Trophoblast cell (in vitro differentiated cells and primary cell): ENCODE measurements around the gene PTDSS2.
"Not testable (repeated sequence)": the region's sequence is repeated elsewhere in the genome, so short reads cannot be mapped to it uniquely, and the experiment has no call there.

Source experiments
- DNase-seq, 2 donors: peaks; one replicate each; pipeline ENCODE4 v3.0.0-alpha.2; 2016
- H2AFZ ChIP-seq: 2 replicates; pipeline ENCODE4 v1.6.1; 2013; ENCODE audit warnings: low read length, moderate library complexity, mild to moderate bottlenecking; ENCODE audit not compliant: insufficient read depth, poor library complexity
- H2AK5ac ChIP-seq: 2 replicates; pipeline ENCODE4 v1.6.1; 2013; ENCODE audit warnings: mild to moderate bottlenecking, low read length
- H2BK120ac ChIP-seq: 2 replicates; pipeline ENCODE4 v1.6.1; 2013; ENCODE audit warnings: low read length, mild to moderate bottlenecking, moderate library complexity; ENCODE audit not compliant: insufficient read depth, poor library complexity
- H2BK12ac ChIP-seq: 2 replicates; pipeline ENCODE4 v1.6.1; 2013; ENCODE audit warnings: mild to moderate bottlenecking, low read length, moderate library complexity
- H2BK5ac ChIP-seq: 2 replicates; pipeline ENCODE4 v1.6.1; 2013; ENCODE audit warnings: low read length, low read depth, moderate library complexity, mild to moderate bottlenecking; ENCODE audit not compliant: poor library complexity
- H3K14ac ChIP-seq: 2 replicates; pipeline ENCODE4 v1.6.1; 2013; ENCODE audit warnings: mild to moderate bottlenecking, low read length
- H3K18ac ChIP-seq: 2 replicates; pipeline ENCODE4 v1.6.1; 2013; ENCODE audit warnings: mild to moderate bottlenecking, low read length
- H3K23ac ChIP-seq: 2 replicates; pipeline ENCODE4 v1.6.1; 2013; ENCODE audit warnings: low read length
- H3K27ac ChIP-seq: 2 replicates; pipeline ENCODE4 v1.5.1; 2013; ENCODE audit warnings: low read depth, mild to moderate bottlenecking, inconsistent platforms, low read length, moderate library complexity
- H3K27me3 ChIP-seq: 2 replicates; pipeline ENCODE4 v1.6.1; 2013; ENCODE audit warnings: inconsistent platforms, mild to moderate bottlenecking, low read length, moderate library complexity; ENCODE audit not compliant: insufficient read depth
- H3K36me3 ChIP-seq, 2 experiments: 1 replicate in 1 of 2; 2 replicates in 1 of 2; pipeline ENCODE4 v1.6.1; 2013; ENCODE audit warnings: low read length in 2 of 2, mild to moderate bottlenecking in 2 of 2, moderate library complexity in 1 of 2; ENCODE audit not compliant: insufficient read depth in 2 of 2, control insufficient read depth in 1 of 2
- H3K4ac ChIP-seq: 2 replicates; pipeline ENCODE4 v1.6.1; 2013; ENCODE audit warnings: low read depth, mild to moderate bottlenecking, low read length, moderate library complexity
- H3K4me1 ChIP-seq, 2 experiments: 1 replicate in 1 of 2; 2 replicates in 1 of 2; pipeline ENCODE4 v1.6.1; 2013; ENCODE audit warnings: low read length in 2 of 2, mild to moderate bottlenecking in 2 of 2, moderate library complexity in 1 of 2; ENCODE audit not compliant: insufficient read depth in 2 of 2, control insufficient read depth in 1 of 2
- H3K4me2 ChIP-seq: 2 replicates; pipeline ENCODE4 v1.6.1; 2013; ENCODE audit warnings: inconsistent platforms, mild to moderate bottlenecking, low read length, moderate library complexity
- H3K4me3 ChIP-seq: 2 replicates; pipeline ENCODE4 v1.5.1; 2013; ENCODE audit warnings: mild to moderate bottlenecking, low read depth, low read length, inconsistent platforms
- H3K79me1 ChIP-seq: one replicate; pipeline ENCODE4 v1.6.1; 2013; ENCODE audit warnings: low read length
- H3K79me2 ChIP-seq: 2 replicates; pipeline ENCODE4 v1.6.1; 2013; ENCODE audit warnings: low read length, mild to moderate bottlenecking; ENCODE audit not compliant: control insufficient read depth, insufficient read depth, poor library complexity
- H3K9ac ChIP-seq: 2 replicates; pipeline ENCODE4 v1.6.1; 2013; ENCODE audit warnings: mild to moderate bottlenecking, low read length
- H3K9me3 ChIP-seq: 2 replicates; pipeline ENCODE4 v1.6.1; 2013; ENCODE audit warnings: low read depth, mild to moderate bottlenecking, control low read depth, inconsistent platforms, low read length; ENCODE audit not compliant: insufficient read depth
- H4K12ac ChIP-seq: 2 replicates; pipeline ENCODE4 v1.6.1; 2013; ENCODE audit warnings: low read depth, mild to moderate bottlenecking, low read length, moderate library complexity
- H4K8ac ChIP-seq: 2 replicates; pipeline ENCODE4 v1.6.1; 2013; ENCODE audit warnings: low read depth, mild to moderate bottlenecking, low read length, moderate library complexity
- H4K91ac ChIP-seq: one replicate; pipeline ENCODE4 v1.6.1; 2013; ENCODE audit warnings: low read depth, mild to moderate bottlenecking, low read length, moderate library complexity
- WGBS: extraction: QIAGEN DNeasy Blood & Tissue Kit; methylation state at CpG from one replicate; pipeline ENCODE4 v1.1.7; 2013; ENCODE audit warnings: missing lambda C conversion rate; ENCODE audit not compliant: insufficient read length, insufficient coverage; ENCODE audit errors: extremely low coverage; 5-methylcytosine and 5-hydroxymethylcytosine counted together

Gene PTDSS2

DNA sequence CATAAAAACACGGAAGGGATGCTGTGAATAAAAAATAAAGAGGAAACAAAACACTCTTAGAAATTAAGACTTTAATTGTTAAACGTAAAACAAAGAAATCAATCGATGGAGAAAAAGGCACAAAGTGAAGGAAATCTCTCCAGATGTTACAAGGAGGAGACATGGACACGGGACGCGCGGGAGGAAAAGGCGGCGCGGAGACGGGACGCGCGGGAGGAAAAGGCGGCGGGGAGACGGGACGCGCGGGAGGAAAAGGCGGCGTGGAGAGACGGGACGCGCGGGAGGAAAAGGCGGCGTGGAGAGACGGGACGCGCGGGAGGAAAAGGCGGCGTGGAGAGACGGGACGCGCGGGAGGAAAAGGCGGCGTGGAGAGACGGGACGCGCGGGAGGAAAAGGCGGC is 25.3 kb upstream of the PTDSS2 start:
- H3K79me2 ChIP-seq: not testable (repeated sequence)

DNA sequence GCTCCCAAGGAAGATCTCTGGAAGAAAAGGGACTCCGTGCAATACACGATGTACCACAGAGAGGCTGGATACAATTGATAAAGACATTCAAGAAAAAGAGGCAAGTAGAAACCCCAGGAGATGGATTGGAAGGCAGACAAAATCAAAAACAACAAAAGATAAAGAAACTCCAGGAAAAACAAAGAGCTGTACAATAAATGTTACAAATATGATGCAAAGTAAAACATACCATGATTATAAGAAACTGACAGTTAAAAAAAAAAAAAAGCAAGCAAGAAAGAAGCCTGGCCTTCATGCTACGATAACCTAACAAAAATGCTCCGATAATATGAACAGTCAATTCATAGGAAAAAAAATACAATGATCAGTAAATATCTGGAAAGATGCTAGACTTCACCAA is 24.8 kb upstream of the PTDSS2 start:
- Histone ChIP-seq H4K8ac (no peak overlapping the region), H3K9me3 (peaks cover 3% of the 10 kb centered on the region), H3K79me2 (no peaks in the 10 kb centered on the region), H3K18ac (no peak overlapping the region), H2AK5ac (no peak overlapping the region), H2BK5ac (no peak overlapping the region), H3K79me1 (no peaks in the 10 kb centered on the region), H3K4me3 (no peak overlapping the region), H3K4ac (no peak overlapping the region), H3K27ac (no peak overlapping the region), H4K91ac (no peak overlapping the region), H2AFZ (no peak overlapping the region), H3K23ac (no peak overlapping the region), H3K9ac (no peak overlapping the region), H4K12ac (no peak overlapping the region), H3K14ac (no peak overlapping the region), H3K36me3 (no peaks in the 10 kb centered on the region), H2BK12ac (no peak overlapping the region), H2BK120ac (no peak overlapping the region), H3K4me2 (no peak overlapping the region), H3K4me1 (no peaks in the 10 kb centered on the region), H3K27me3 (no peaks in the 10 kb centered on the region)
- DNase-seq: no peak
- WGBS: no CpG with 5 or more reads among the region's 4 CpGs

More for the DNA sequence above, 25.3 kb upstream of the PTDSS2 start:
- not testable (repeated sequence) for H3K23ac ChIP-seq, H3K27ac ChIP-seq, H3K36me3 ChIP-seq, H4K12ac ChIP-seq, H4K8ac ChIP-seq, H3K4ac ChIP-seq, H3K9me3 ChIP-seq, H3K4me1 ChIP-seq, DNase-seq, H3K4me3 ChIP-seq, H3K14ac ChIP-seq, H3K9ac ChIP-seq, H2AK5ac ChIP-seq, H4K91ac ChIP-seq, H2BK120ac ChIP-seq, H3K79me1 ChIP-seq, H2BK5ac ChIP-seq, H2AFZ ChIP-seq, H2BK12ac ChIP-seq, H3K27me3 ChIP-seq, H3K4me2 ChIP-seq, H3K18ac ChIP-seq
- no CpG with 5 or more reads among the region's 45 CpGs for WGBS

DNA sequence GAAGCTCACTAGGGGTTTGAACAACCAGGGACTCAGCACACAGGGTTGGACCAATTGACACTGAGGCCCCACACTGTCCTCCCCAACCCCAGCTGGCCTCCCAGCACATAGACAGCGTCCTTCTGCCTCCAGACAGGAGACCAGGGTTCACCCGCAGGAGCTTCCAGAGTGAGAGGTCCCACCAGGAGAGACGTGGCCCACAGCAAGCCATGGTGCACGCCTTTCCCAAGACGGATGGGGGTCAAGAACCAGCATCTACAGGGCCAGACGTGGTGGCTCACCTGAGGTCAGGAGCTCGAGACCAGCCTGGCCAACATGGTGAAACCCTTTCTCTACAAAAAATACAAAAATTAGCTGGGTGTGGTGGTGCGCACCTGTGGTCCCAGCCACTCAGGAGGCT is 23.2 kb upstream of the PTDSS2 start:
- Histone ChIP-seq H3K18ac (no peak overlapping the region), H2BK5ac (no peak overlapping the region), H3K36me3 (no peaks in the 10 kb centered on the region), H3K79me1 (no peaks in the 10 kb centered on the region), H3K9ac (no peak overlapping the region), H3K27ac (no peak overlapping the region), H3K14ac (no peak overlapping the region), H3K27me3 (no peaks in the 10 kb centered on the region), H3K9me3 (peaks cover 3% of the 10 kb centered on the region), H2AFZ (no peak overlapping the region), H4K91ac (no peak overlapping the region), H4K8ac (no peak overlapping the region), H2AK5ac (no peak overlapping the region), H2BK12ac (no peak overlapping the region), H3K79me2 (no peaks in the 10 kb centered on the region), H3K4ac (no peak overlapping the region), H3K23ac (no peak overlapping the region), H3K4me1 (no peaks in the 10 kb centered on the region), H3K4me3 (no peak overlapping the region), H4K12ac (no peak overlapping the region), H2BK120ac (no peak overlapping the region), H3K4me2 (no peak overlapping the region)
- WGBS: no CpG with 5 or more reads among the region's 8 CpGs
- no peak for DNase-seq

DNA sequence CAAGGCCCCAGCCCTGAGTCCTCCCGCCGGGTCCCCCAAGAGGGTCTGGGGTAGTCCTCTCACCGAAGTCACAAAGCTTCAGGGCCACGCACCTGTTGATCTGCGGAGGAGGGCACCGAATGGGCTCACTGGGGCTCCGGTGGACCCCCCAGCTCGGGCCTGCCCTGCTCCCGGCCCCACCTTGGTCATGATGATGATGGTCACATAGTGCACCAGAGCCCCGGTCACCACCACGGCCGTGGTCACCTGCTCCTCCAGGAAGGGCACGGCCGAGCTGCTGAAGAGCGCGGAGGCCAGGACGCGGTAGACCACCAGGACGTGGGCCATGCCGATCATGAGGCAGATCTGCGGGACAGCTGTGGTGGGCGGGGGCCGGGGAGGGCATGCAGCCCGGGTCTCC is 21.8 kb upstream of the PTDSS2 start:
- H3K27ac ChIP-seq: no peak overlapping the region
- no peaks in the 10 kb centered on the region for H3K27me3 ChIP-seq
- H3K36me3 ChIP-seq: peaks cover 0 to 3% of the 10 kb centered on the region in 2 experiments
- H3K79me2 ChIP-seq: no peaks in the 10 kb centered on the region
- WGBS: no CpG with 5 or more reads among the region's 24 CpGs
- no peak overlapping the region for H2BK5ac ChIP-seq
- no peak overlapping the region for H3K4ac ChIP-seq
- no peak overlapping the region for H2AK5ac ChIP-seq
- no peak overlapping the region for H3K23ac ChIP-seq
- no peaks in the 10 kb centered on the region for H3K79me1 ChIP-seq
- no peak overlapping the region for H3K14ac ChIP-seq
- no peak overlapping the region for H2BK12ac ChIP-seq
- peaks cover 3% of the 10 kb centered on the region for H3K9me3 ChIP-seq
- no peak overlapping the region for H4K12ac ChIP-seq
- no peak overlapping the region for H2BK120ac ChIP-seq
- H3K18ac ChIP-seq: no peak overlapping the region
- DNase-seq: no peak
- no peak overlapping the region for H2AFZ ChIP-seq
- no peaks in the 10 kb centered on the region for H3K4me1 ChIP-seq
- no peak overlapping the region for H4K91ac ChIP-seq
- no peak overlapping the region for H4K8ac ChIP-seq
- H3K4me3 ChIP-seq: no peak overlapping the region
- H3K4me2 ChIP-seq: no peak overlapping the region
- no peak overlapping the region for H3K9ac ChIP-seq
